K562 (cell line): ENCODE data around the gene NDOR1. TPM values are rescaled to one million over a fixed set of nuclear protein-coding genes. Genes with fewer than 3 reads are reported as not detected.
A peak's percentile ranks its signal among the peaks of the same experiment; 100 is the strongest.

Experiments
- BHLHE40 ChIP-seq: IDR thresholded peaks from 2 replicates; pipeline ENCODE4 v1.6.1; 2011; ENCODE audit warnings: low read length, improper control_type of control experiment
- CEBPB ChIP-seq: fragments of 450-650 bp; IDR thresholded peaks from 2 replicates; pipeline ENCODE4 v1.6.1; 2016; ENCODE audit warnings: missing genetic modification characterization, missing compliant biosample characterization
- EGR1 ChIP-seq: fragments of 450-650 bp; conservative IDR thresholded peaks from 2 replicates; pipeline ENCODE4 v1.6.1; 2017; ENCODE audit warnings: mild to moderate bottlenecking
- ELF2 ChIP-seq: fragments of 250-450 bp; sonication (Bioruptor Pico); IDR thresholded peaks from 2 replicates; pipeline ENCODE4 v1.5.0; 2021; ENCODE audit warnings: mild to moderate bottlenecking
- HDAC3 ChIP-seq: fragments of 450-650 bp; IDR thresholded peaks from 2 replicates; pipeline ENCODE4 v1.6.1; 2018; ENCODE audit warnings: borderline replicate concordance, mild to moderate bottlenecking, moderate library complexity; ENCODE audit not compliant: partially characterized antibody
- HNRNPH1 ChIP-seq: fragments of 200-400 bp; formaldehyde crosslinking; optimal IDR thresholded peaks from 2 replicates; pipeline ENCODE3; 2017; ENCODE audit warnings: low read depth, mild to moderate bottlenecking, low read length, moderate library complexity
- MTA3 ChIP-seq: fragments of 450-650 bp; formaldehyde crosslinking; IDR thresholded peaks from 2 replicates; pipeline ENCODE4 v1.6.1; 2017; ENCODE audit warnings: mild to moderate bottlenecking, borderline replicate concordance
- POU5F1 ChIP-seq: fragments of 150-350 bp; IDR thresholded peaks from 2 replicates; pipeline ENCODE4 v1.6.1; 2014; ENCODE audit warnings: borderline replicate concordance, low read length, low read depth, mild to moderate bottlenecking; ENCODE audit not compliant: partially characterized antibody
- PTTG1 ChIP-seq: fragments of 450-650 bp; IDR thresholded peaks from 2 replicates; pipeline ENCODE4 v1.6.1; 2016; ENCODE audit warnings: low read depth, mild to moderate bottlenecking, missing genetic modification characterization, missing compliant biosample characterization
- SIN3A ChIP-seq, 2 experiments: fragments of 150-350 bp in 1 of 2; IDR thresholded peaks; 2 replicates each; pipeline ENCODE4 v1.6.1; 2011 to 2016; ENCODE audit warnings: borderline replicate concordance in 2 of 2, low read depth in 2 of 2, low read length in 2 of 2, mild to moderate bottlenecking in 2 of 2, moderate library complexity in 2 of 2; ENCODE audit not compliant: control insufficient read depth in 1 of 2
- SNIP1 ChIP-seq: fragments of 450-650 bp; IDR thresholded peaks from 2 replicates; pipeline ENCODE4 v1.7.1; 2017; ENCODE audit warnings: low read depth, mild to moderate bottlenecking
- TAL1 ChIP-seq: fragments of 450-650 bp; IDR thresholded peaks from 2 replicates; pipeline ENCODE4 v1.6.1; 2016; ENCODE audit warnings: mild to moderate bottlenecking
- TEAD1 ChIP-seq, 2 experiments: fragments of 450-650 bp in 1 of 2; sonication (generic) in 1 of 2; formaldehyde crosslinking; IDR thresholded peaks; 2 replicates each; pipeline versions ENCODE4 v1.4.0 to v1.8.0; 2020 to 2022; ENCODE audit warnings: mild to moderate bottlenecking in 2 of 2, missing genetic modification reagents in 1 of 2
- TOE1 ChIP-seq, 2 experiments: fragments of 450-650 bp in 1 of 2; sonication (generic) in 1 of 2; formaldehyde crosslinking in 1 of 2; IDR thresholded peaks; 2 replicates each; pipeline versions ENCODE4 v1.7.1 to v1.8.0; 2016 to 2022; ENCODE audit warnings: borderline replicate concordance in 2 of 2, mild to moderate bottlenecking in 2 of 2, antibody characterized with exemption in 1 of 2, inconsistent platforms in 1 of 2, low read depth in 1 of 2, missing genetic modification reagents in 1 of 2, moderate library complexity in 1 of 2
- ZBED1 ChIP-seq: IDR thresholded peaks from 2 replicates; pipeline ENCODE4 v1.6.1; 2014
- ZNF644 ChIP-seq: fragments of 200-800 bp; sonication (Bioruptor generic); IDR thresholded peaks from 2 replicates; pipeline ENCODE4 v1.6.1; 2016; ENCODE audit warnings: low read depth, missing genetic modification characterization, missing compliant biosample characterization
- polyA plus RNA-seq, 8 experiments: library from polyadenylated mRNA; depleted of rRNA in 4 of 8; stranded (reverse) in 5 of 8; unstranded in 3 of 8; fragments of >200 nt; fragmentation: Nextera tagmentation in 2 of 8; fragmentation: Illumina TruSeq in 1 of 8; extraction: Ambion mirVana in 2 of 8; extraction: Trizol in 1 of 8; gene quantifications; 2 replicates each; pipeline versions ENCODE4 v1.2.1 to v1.2.3, GENCODE V29; 2011 to 2014; ENCODE audit warnings: inconsistent platforms in 1 of 8, missing spikeins in 1 of 8
- total RNA-seq, 7 experiments: library from RNA; depleted of rRNA in 6 of 7; stranded (reverse); fragments of >200 nt in 6 of 7; fragmentation: Illumina TruSeq in 2 of 7; extraction: Trizol in 2 of 7; gene quantifications; 2 replicates each; pipeline versions ENCODE4 v1.2.1 to v1.2.3, GENCODE V29; 2011 to 2021; ENCODE audit warnings: low replicate concordance in 1 of 7
- TF ChIP-seq, protein P1 (sequence below): sonication (generic); formaldehyde crosslinking; IDR thresholded peaks from 2 replicates; pipeline ENCODE4 v1.8.0; 2022; ENCODE audit warnings: mild to moderate bottlenecking, missing genetic modification reagents
- TF ChIP-seq, protein P2 (sequence below): sonication (generic); formaldehyde crosslinking; IDR thresholded peaks from 2 replicates; pipeline ENCODE4 v1.4.0; 2020; ENCODE audit warnings: mild to moderate bottlenecking, missing genetic modification reagents
- TF ChIP-seq, protein P3 (sequence below): sonication (generic); formaldehyde crosslinking; IDR thresholded peaks from 2 replicates; pipeline ENCODE4 v1.9.0; 2022; ENCODE audit warnings: mild to moderate bottlenecking, missing genetic modification reagents

NDOR1 gene
- total and polyA plus RNA-seq, 9 of the 15 experiments (the other 6 are each of a cell fraction or from before 2014, with no cell fraction given): 0.06 to 36.9 (median 6.9) TPM

DNA sequence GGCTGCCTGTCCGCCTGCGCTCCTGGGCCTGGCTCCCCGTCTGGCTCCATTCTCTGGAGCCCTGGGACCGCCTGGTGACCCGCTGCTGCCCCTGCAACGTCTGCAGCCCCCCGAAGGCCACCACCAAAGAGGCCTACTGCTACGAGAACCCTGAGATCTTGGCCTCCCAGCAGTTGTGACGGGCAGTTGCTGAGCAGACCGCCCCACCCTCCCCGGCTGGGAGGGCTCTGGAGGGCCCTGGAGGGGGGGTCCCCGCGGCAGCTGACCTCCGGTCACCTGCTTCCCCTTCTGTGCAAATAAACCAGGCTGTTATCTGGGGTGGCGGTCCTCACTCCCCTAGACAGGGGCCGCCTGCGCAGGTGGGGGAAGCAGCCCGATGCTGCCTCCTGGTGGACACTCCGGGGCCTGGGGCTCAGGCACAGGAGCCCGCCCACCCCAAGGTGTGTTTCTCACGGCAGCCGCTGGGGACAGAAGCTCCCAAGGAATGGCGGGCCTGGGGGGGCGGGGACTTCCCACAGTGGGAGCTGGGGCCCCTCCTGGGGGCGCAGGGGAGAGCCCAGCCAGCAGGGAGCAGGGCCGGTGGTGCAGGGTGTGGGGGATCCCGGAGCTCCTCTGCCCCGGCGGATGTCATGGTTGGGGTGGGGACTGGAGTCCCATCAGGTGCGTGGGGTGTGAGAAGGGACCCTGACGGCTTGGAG lies 30.9 kb downstream of the NDOR1 start (continued):
- TF ChIP-seq MTA3: peak; percentile 77
- no peak for TF ChIP-seq HNRNPH1
- TF ChIP-seq TAL1: peak; percentile 76
- TF ChIP-seq TOE1 (IDR thresholded peaks at IDR 0.05; ENCODE audit: borderline replicate concordance): peak; percentile 85; the same call in 1 of the 2 replicates
- no peak for TF ChIP-seq TOE1 (CRISPR knock-in tag; IDR thresholded peaks at IDR 0.05; ENCODE audit: borderline replicate concordance, low read depth)
- peak; percentile 94 for TF ChIP-seq BHLHE40
- TF ChIP-seq ZNF644 (tag): no peak
- TF ChIP-seq, protein P1, sequence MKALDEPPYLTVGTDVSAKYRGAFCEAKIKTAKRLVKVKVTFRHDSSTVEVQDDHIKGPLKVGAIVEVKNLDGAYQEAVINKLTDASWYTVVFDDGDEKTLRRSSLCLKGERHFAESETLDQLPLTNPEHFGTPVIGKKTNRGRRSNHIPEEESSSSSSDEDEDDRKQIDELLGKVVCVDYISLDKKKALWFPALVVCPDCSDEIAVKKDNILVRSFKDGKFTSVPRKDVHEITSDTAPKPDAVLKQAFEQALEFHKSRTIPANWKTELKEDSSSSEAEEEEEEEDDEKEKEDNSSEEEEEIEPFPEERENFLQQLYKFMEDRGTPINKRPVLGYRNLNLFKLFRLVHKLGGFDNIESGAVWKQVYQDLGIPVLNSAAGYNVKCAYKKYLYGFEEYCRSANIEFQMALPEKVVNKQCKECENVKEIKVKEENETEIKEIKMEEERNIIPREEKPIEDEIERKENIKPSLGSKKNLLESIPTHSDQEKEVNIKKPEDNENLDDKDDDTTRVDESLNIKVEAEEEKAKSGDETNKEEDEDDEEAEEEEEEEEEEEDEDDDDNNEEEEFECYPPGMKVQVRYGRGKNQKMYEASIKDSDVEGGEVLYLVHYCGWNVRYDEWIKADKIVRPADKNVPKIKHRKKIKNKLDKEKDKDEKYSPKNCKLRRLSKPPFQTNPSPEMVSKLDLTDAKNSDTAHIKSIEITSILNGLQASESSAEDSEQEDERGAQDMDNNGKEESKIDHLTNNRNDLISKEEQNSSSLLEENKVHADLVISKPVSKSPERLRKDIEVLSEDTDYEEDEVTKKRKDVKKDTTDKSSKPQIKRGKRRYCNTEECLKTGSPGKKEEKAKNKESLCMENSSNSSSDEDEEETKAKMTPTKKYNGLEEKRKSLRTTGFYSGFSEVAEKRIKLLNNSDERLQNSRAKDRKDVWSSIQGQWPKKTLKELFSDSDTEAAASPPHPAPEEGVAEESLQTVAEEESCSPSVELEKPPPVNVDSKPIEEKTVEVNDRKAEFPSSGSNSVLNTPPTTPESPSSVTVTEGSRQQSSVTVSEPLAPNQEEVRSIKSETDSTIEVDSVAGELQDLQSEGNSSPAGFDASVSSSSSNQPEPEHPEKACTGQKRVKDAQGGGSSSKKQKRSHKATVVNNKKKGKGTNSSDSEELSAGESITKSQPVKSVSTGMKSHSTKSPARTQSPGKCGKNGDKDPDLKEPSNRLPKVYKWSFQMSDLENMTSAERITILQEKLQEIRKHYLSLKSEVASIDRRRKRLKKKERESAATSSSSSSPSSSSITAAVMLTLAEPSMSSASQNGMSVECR (CRISPR knock-in tag): peak; percentile 70
- no peak for TF ChIP-seq PTTG1 (tag)
- TF ChIP-seq SNIP1: no peak
- no peak for TF ChIP-seq HDAC3
- TF ChIP-seq CEBPB (tag): no peak
- TF ChIP-seq POU5F1: peak; percentile 53
- TF ChIP-seq, protein P2, sequence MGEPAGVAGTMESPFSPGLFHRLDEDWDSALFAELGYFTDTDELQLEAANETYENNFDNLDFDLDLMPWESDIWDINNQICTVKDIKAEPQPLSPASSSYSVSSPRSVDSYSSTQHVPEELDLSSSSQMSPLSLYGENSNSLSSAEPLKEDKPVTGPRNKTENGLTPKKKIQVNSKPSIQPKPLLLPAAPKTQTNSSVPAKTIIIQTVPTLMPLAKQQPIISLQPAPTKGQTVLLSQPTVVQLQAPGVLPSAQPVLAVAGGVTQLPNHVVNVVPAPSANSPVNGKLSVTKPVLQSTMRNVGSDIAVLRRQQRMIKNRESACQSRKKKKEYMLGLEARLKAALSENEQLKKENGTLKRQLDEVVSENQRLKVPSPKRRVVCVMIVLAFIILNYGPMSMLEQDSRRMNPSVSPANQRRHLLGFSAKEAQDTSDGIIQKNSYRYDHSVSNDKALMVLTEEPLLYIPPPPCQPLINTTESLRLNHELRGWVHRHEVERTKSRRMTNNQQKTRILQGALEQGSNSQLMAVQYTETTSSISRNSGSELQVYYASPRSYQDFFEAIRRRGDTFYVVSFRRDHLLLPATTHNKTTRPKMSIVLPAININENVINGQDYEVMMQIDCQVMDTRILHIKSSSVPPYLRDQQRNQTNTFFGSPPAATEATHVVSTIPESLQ (CRISPR knock-in tag): peak; percentile 41; the same call in 1 of the 2 replicates
- peak; percentile 44 to 73; a peak in 1 of 4 replicates for TF ChIP-seq SIN3A (IDR thresholded peaks at IDR 0.05; ENCODE audit: borderline replicate concordance in 2 of 2, control insufficient read depth in 1 of 2, low read depth in 2 of 2, low read length in 2 of 2)
- TF ChIP-seq TEAD1 (CRISPR knock-in tag; IDR thresholded peaks at IDR 0.05): peak in 1 of 2 experiments; percentile 81; a peak in 2 of 4 replicates
- TF ChIP-seq, protein P3, sequence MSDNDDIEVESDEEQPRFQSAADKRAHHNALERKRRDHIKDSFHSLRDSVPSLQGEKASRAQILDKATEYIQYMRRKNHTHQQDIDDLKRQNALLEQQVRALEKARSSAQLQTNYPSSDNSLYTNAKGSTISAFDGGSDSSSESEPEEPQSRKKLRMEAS (CRISPR knock-in tag): peak; percentile 75
- no peak for TF ChIP-seq ZBED1
- TF ChIP-seq ELF2 (CRISPR knock-in tag): 0 out of 2 replicates have a peak, but pooled peaks have one; percentile 50
- TF ChIP-seq EGR1: peak; percentile 82
